ENCODE results near the gene LRRN2. TPM values are rescaled to one million over a fixed set of nuclear protein-coding genes. Genes with fewer than 3 reads are reported as not detected.
"Not testable (repeated sequence)": the region's sequence is repeated elsewhere in the genome, so short reads cannot be mapped to it uniquely, and the experiment has no call there.

The LRRN2 gene
- total and polyA plus RNA-seq, 2 experiments from 2014 or later = 7.0 to 27.9 TPM

- Histone ChIP-seq H3K9me2 (replicated peaks; ENCODE audit: insufficient read depth) (no peaks in the 10 kb centered on the region), H3K4me2 (no peak overlapping the region), H3K9me3 (ENCODE audit: low read depth) (no peaks in the 10 kb centered on the region), H3K27ac (no peak overlapping the region), H3K79me2 (no peaks in the 10 kb centered on the region), H3K36me3 (replicated peaks; ENCODE audit: insufficient read depth, low read depth) (no peaks in the 10 kb centered on the region), H4K20me1 (ENCODE audit: insufficient read depth, poor library complexity, severe bottlenecking) (no peaks in the 10 kb centered on the region), H3K27me3 (no peaks in the 10 kb centered on the region), H2AFZ (no peak overlapping the region), H3K4me3 (no peak overlapping the region), H3K4me1 (ENCODE audit: insufficient read depth) (peaks cover 15% of the 10 kb centered on the region)
- WGBS (ENCODE audit: low lambda C conversion rate, missing lambda C conversion rate) = 100% methylated on average over 2 of the region's 2 CpGs
- TF ChIP-seq EZH2phosphoT487 (IDR thresholded peaks at IDR 0.05; ENCODE audit: low read depth, severe bottlenecking, unreplicated experiment) (no peak), EZH2 (IDR thresholded peaks at IDR 0.05; ENCODE audit: borderline replicate concordance) (no peak)
- TF ChIP-seq, protein P1, sequence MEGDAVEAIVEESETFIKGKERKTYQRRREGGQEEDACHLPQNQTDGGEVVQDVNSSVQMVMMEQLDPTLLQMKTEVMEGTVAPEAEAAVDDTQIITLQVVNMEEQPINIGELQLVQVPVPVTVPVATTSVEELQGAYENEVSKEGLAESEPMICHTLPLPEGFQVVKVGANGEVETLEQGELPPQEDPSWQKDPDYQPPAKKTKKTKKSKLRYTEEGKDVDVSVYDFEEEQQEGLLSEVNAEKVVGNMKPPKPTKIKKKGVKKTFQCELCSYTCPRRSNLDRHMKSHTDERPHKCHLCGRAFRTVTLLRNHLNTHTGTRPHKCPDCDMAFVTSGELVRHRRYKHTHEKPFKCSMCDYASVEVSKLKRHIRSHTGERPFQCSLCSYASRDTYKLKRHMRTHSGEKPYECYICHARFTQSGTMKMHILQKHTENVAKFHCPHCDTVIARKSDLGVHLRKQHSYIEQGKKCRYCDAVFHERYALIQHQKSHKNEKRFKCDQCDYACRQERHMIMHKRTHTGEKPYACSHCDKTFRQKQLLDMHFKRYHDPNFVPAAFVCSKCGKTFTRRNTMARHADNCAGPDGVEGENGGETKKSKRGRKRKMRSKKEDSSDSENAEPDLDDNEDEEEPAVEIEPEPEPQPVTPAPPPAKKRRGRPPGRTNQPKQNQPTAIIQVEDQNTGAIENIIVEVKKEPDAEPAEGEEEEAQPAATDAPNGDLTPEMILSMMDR (IDR thresholded peaks at IDR 0.05; ENCODE audit: poor library complexity) = no peak
- DNase-seq (ENCODE audit: low spot score) = no peak
Observed at GRCh38 chr1:204571128-204571527, 114.4 kb downstream of the LRRN2 start.

GRCh38 chr1:204570021-204570420 is 115.5 kb downstream of the LRRN2 start:
- H3K36me3 ChIP-seq (replicated peaks; ENCODE audit: insufficient read depth, low read depth); H2AFZ ChIP-seq; H3K27ac ChIP-seq; H3K27me3 ChIP-seq; H3K79me2 ChIP-seq; H3K9me2 ChIP-seq (replicated peaks; ENCODE audit: insufficient read depth); H3K4me2 ChIP-seq; DNase-seq (ENCODE audit: low spot score); H3K9me3 ChIP-seq (ENCODE audit: low read depth); H3K4me3 ChIP-seq; H4K20me1 ChIP-seq (ENCODE audit: insufficient read depth, poor library complexity, severe bottlenecking): not testable (repeated sequence)
- WGBS (ENCODE audit: low lambda C conversion rate, missing lambda C conversion rate) = 45% methylated on average over 3 of the region's 3 CpGs
- H3K4me1 ChIP-seq (ENCODE audit: insufficient read depth) = peaks cover 14% of the 10 kb centered on the region

DNA sequence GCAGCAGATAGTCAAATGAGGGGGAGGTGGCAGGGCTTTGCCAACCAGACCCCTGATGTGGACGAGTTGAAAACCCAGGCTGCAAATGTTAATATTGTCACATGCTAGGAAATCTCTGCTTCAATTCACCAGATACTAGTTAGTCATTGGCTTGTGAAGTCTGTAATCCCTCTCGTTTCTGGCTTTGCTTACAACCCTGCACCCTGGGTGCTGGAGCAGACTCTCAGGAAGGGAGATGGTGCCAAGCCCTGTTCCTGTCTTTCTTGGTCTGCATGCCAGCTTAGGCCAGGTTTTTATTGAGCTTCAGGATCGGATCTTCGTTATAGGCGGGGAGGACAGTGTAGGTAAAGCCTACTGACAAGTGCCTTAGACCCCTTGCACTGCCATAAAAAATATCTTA is 116.1 kb downstream of the LRRN2 start:
- H2AFZ ChIP-seq = no peak overlapping the region
- H3K27me3 ChIP-seq = no peaks in the 10 kb centered on the region
- DNase-seq (ENCODE audit: low spot score) = no peak
- H3K27ac ChIP-seq = no peak overlapping the region
- no peak overlapping the region for H3K4me3 ChIP-seq
- TF ChIP-seq EZH2 (IDR thresholded peaks at IDR 0.05; ENCODE audit: borderline replicate concordance) (no peak), EZH2phosphoT487 (IDR thresholded peaks at IDR 0.05; ENCODE audit: low read depth, severe bottlenecking, unreplicated experiment) (no peak)
- TF ChIP-seq, protein P1 (IDR thresholded peaks at IDR 0.05; ENCODE audit: poor library complexity) = no peak
- no peaks in the 10 kb centered on the region for H4K20me1 ChIP-seq (ENCODE audit: insufficient read depth, poor library complexity, severe bottlenecking)
- H3K4me2 ChIP-seq = no peak overlapping the region
- H3K79me2 ChIP-seq = no peaks in the 10 kb centered on the region
- peaks cover 9% of the 10 kb centered on the region for H3K4me1 ChIP-seq (ENCODE audit: insufficient read depth)
- no peaks in the 10 kb centered on the region for H3K9me2 ChIP-seq (replicated peaks; ENCODE audit: insufficient read depth)
- H3K36me3 ChIP-seq (replicated peaks; ENCODE audit: insufficient read depth, low read depth) = no peaks in the 10 kb centered on the region
- no peaks in the 10 kb centered on the region for H3K9me3 ChIP-seq (ENCODE audit: low read depth)
- WGBS (ENCODE audit: low lambda C conversion rate, missing lambda C conversion rate) = 82% methylated on average over 5 of the region's 5 CpGs

DNA sequence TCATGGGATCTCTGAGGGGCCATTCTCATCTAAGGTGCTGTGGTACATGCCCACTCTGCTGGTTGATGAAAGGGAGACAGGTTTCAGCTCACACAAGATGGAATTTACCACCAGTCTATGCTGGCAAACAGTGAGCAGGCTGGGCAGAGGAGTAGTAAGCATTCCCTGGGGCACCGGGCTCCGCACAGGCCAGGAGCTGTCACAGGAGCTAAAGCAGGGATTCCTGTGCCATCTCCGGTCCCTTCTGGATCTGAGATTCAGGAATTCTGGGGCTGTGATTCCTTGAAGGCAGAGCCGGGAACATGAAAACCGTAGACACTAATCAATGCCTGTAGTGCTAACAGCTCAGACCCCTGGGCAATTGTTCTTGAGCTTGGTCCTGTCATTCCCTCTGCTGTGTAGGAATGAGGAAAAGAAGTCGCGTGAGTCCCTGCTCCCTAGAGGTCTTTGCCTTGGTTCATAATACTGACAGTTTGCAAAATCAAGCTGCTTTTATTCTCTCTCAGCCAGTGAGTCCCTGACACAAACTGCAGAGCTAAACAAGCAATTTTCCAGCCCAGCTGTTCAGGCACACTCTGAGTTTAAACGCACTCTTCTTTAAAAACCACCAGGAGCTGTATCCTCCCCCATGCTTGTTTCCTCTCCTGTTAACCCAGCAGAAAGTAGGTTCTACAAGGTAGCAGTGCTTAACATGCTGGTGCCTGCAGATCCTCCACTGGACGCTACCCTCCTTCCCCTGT is 116.8 kb downstream of the LRRN2 start:
- TF ChIP-seq, protein P1 (IDR thresholded peaks at IDR 0.05; ENCODE audit: poor library complexity) = no peak
- TF ChIP-seq EZH2phosphoT487 (IDR thresholded peaks at IDR 0.05; ENCODE audit: low read depth, severe bottlenecking, unreplicated experiment) (no peak), EZH2 (IDR thresholded peaks at IDR 0.05; ENCODE audit: borderline replicate concordance) (no peak)
- Histone ChIP-seq H3K79me2 (no peaks in the 10 kb centered on the region), H3K27me3 (no peaks in the 10 kb centered on the region), H3K4me2 (no peak overlapping the region), H4K20me1 (ENCODE audit: insufficient read depth, poor library complexity, severe bottlenecking) (no peaks in the 10 kb centered on the region), H3K36me3 (replicated peaks; ENCODE audit: insufficient read depth, low read depth) (no peaks in the 10 kb centered on the region), H3K9me2 (replicated peaks; ENCODE audit: insufficient read depth) (no peaks in the 10 kb centered on the region), H3K27ac (no peak overlapping the region), H2AFZ (no peak overlapping the region), H3K4me1 (ENCODE audit: insufficient read depth) (peaks cover 2% of the 10 kb centered on the region), H3K9me3 (ENCODE audit: low read depth) (no peaks in the 10 kb centered on the region), H3K4me3 (no peak overlapping the region)
- DNase-seq (ENCODE audit: low spot score) = no peak
- WGBS (ENCODE audit: low lambda C conversion rate, missing lambda C conversion rate) = 62% methylated on average over 9 of the region's 9 CpGs

Small RNA genes lying within 50 kb of the gene (small RNA-seq; reads per million reads assigned to genes)
- not detected for gene RF00601
- not detected for gene RNA5SP75

Other genes starting within 250 kb of the LRRN2 start
- 19.7 and 26.0 TPM in 2 replicates for gene PIK3C2B, start 190.9 kb downstream of the LRRN2 start, total RNA-seq
- gene PIK3C2B, start 190.9 kb downstream of the LRRN2 start, polyA plus RNA-seq = 15.5 and 18.8 TPM in 2 replicates
- 42.3 and 47.8 TPM in 2 replicates for gene MDM4, start 169.3 kb downstream of the LRRN2 start, total RNA-seq
- 15.4 and 22.5 TPM in 2 replicates for gene MDM4, start 169.3 kb downstream of the LRRN2 start, polyA plus RNA-seq
- 1.0 and 2.2 TPM in 2 replicates for gene NFASC, start 185.1 kb upstream of the LRRN2 start, total RNA-seq
- 0.75 and 1.7 TPM in 2 replicates for gene NFASC, start 185.1 kb upstream of the LRRN2 start, polyA plus RNA-seq